Left renal pelvis (tissue), 4 donors: ENCODE data around the gene TFAP2D. TPM values are rescaled to one million over a fixed set of nuclear protein-coding genes. Genes with fewer than 3 reads are reported as not detected.

Experiments used
- DNase-seq, 4 donors: peaks; one replicate each; pipeline ENCODE4 v3.0.0-alpha.2; 2013; ENCODE audit warnings: low read depth in 4 of 4, low spot score in 3 of 4
- polyA plus RNA-seq, 4 donors: library from polyadenylated mRNA; unstranded; fragments of 120-200 nt; gene quantifications; one replicate each; pipeline ENCODE4 v1.2.1, GENCODE V29; 2013; ENCODE audit not compliant: insufficient read length in 4 of 4

TFAP2D gene
- polyA plus RNA-seq, 4 donors, result not detected

GRCh38 chr6:50816947-50817645 lies 103.8 kb downstream of the TFAP2D start:
- DNase-seq, result no peak

GRCh38 chr6:50817646-50817950 lies 104.3 kb downstream of the TFAP2D start:
- DNase-seq, result no peak

GRCh38 chr6:50818020-50818419 lies 104.7 kb downstream of the TFAP2D start:
- DNase-seq, result no peak

GRCh38 chr6:50818673-50819072 lies 105.3 kb downstream of the TFAP2D start, which contains the start of gene TFAP2B:
TFAP2B (plus strand) TSS chr6:50818871; CDS start chr6:50818892, 21 bp downstream.
- no peak for DNase-seq

- DNase-seq, result no peak
These were observed 106.2 kb downstream of the TFAP2D start for GRCh38 chr6:50819466-50819903.

- DNase-seq, result no peak
These were observed 106.9 kb downstream of the TFAP2D start for GRCh38 chr6:50819904-50820868.

- DNase-seq, result no peak
These were observed 107.5 kb downstream of the TFAP2D start for GRCh38 chr6:50820869-50821264.

GRCh38 chr6:50821441-50822077 lies 108.2 kb downstream of the TFAP2D start:
- DNase-seq, result no peak

GRCh38 chr6:50822078-50822476 lies 108.8 kb downstream of the TFAP2D start:
- DNase-seq, result no peak

Other genes starting within 250 kb of the TFAP2D start
- 10 to 100 TPM in 3 of 4 donors, under 1 TPM in 1; 0.42 to 17.0 (median 12.9) TPM for gene TFAP2B, start 105.3 kb downstream of the TFAP2D start, polyA plus RNA-seq